Erythroblast (primary cell): ENCODE measurements around the gene EFCC1.

Experiments used
- GATA1 ChIP-seq: IDR thresholded peaks from 2 replicates; pipeline ENCODE4 v1.6.1; 2011; ENCODE audit warnings: low read depth, mild to moderate bottlenecking, control low read depth, low read length, moderate library complexity
- POLR2A ChIP-seq: IDR thresholded peaks from 2 replicates; pipeline ENCODE4 v1.6.1; 2011; ENCODE audit warnings: mild to moderate bottlenecking, low read length

DNA sequence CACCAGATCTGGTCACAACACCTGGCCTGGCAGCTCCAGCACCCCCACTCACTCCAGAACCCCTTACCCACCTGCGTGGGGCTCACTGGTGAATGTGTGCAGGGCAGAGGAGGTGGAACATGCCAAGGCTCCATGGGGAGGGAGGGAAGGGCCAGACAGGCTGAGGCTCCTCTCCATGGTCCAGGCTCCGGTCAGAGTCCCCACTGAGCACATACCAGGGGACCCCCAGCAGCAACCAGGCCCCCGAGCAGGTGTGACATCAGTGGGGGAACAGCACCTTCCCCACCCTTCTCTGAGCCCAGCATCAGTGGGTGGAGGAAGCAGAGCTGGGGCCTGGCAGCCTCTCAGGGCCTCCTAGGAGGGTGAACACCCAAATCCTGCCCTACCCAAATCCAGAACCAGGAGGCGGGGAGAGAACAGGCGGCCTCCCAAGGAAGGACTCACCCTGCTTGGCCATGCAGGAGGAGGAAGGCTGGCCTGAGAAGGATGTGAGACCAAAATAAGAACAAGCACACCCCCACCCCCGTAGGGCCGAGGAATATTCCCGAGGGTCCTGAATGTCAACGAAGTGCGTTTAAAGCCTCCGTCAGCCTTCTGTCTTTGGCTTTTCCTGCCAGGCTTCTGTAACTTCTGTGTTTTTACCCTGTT lies 58.3 kb downstream of the EFCC1 start:
- no peak for TF ChIP-seq POLR2A
- no peak for TF ChIP-seq GATA1
